OCI-LY7 (cell line): ENCODE results near the gene MAPK14. TPM values are rescaled to one million over a fixed set of nuclear protein-coding genes. Genes with fewer than 3 reads are reported as not detected.
"Not testable (repeated sequence)": the region's sequence is repeated elsewhere in the genome, so short reads cannot be mapped to it uniquely, and the experiment has no call there.

Source experiments
- BruUV-seq: library from RNA; stranded (reverse); fragments of 400-500 nt; replicated peaks from 2 replicates; lab custom pipeline; 2021; lab: Mats Ljungman, UMichigan
- CTCF ChIA-PET: fragments of 300-600 bp; sonication (Branson Sonifier 250); formaldehyde crosslinking; loops from one replicate; lab custom pipeline; 2022; ENCODE audit warnings: antibody characterized with exemption; ENCODE audit not compliant: unreplicated experiment; lab: Charles Lee
- POLR2A ChIA-PET: fragments of 300-600 bp; sonication (Branson Sonifier 250); formaldehyde crosslinking; loops from one replicate; lab custom pipeline; 2022; ENCODE audit warnings: antibody characterized with exemption; lab: Charles Lee
- DNase-seq: peaks from one replicate; pipeline ENCODE4 v3.0.0-alpha.2; 2015; ENCODE audit warnings: low spot score
- H2AFZ ChIP-seq: fragments of 200-600 bp; sonication (generic), shearing (Covaris generic); 2 replicates; pipeline ENCODE4 v1.6.1; 2014; ENCODE audit warnings: mild to moderate bottlenecking, antibody characterized with exemption, low read length, moderate library complexity
- H3K27ac ChIP-seq: fragments of 200-600 bp; sonication (generic); 2 replicates; pipeline ENCODE4 v1.5.1; 2014; ENCODE audit warnings: mixed run types, low read depth, mild to moderate bottlenecking, moderate library complexity, low read length, inconsistent platforms; ENCODE audit not compliant: poor library complexity, severe bottlenecking
- H3K36me3 ChIP-seq: fragments of 200-600 bp; sonication (generic); 2 replicates; pipeline ENCODE4 v1.6.1; 2014; ENCODE audit warnings: mild to moderate bottlenecking, antibody characterized with exemption, low read length, moderate library complexity, mixed read lengths; ENCODE audit not compliant: insufficient read depth
- H3K4me1 ChIP-seq: fragments of 200-600 bp; sonication (generic); 2 replicates; pipeline ENCODE4 v1.5.1; 2014; ENCODE audit warnings: mild to moderate bottlenecking, low read length; ENCODE audit not compliant: insufficient read depth, poor library complexity, severe bottlenecking
- H3K4me2 ChIP-seq: fragments of 200-600 bp; sonication (generic); 2 replicates; pipeline ENCODE4 v1.6.1; 2014; ENCODE audit warnings: mild to moderate bottlenecking, low read length
- H3K4me3 ChIP-seq: fragments of 200-600 bp; sonication (generic); 2 replicates; pipeline ENCODE4 v1.5.1; 2014; ENCODE audit warnings: mild to moderate bottlenecking, low read depth, low read length; ENCODE audit not compliant: poor library complexity, severe bottlenecking
- H3K79me2 ChIP-seq: fragments of 200-600 bp; sonication (generic); 2 replicates; pipeline ENCODE4 v1.6.1; 2016; ENCODE audit warnings: low read depth, mild to moderate bottlenecking, low read length, moderate library complexity, mixed read lengths; ENCODE audit not compliant: insufficient read depth
- H3K9me2 ChIP-seq: fragments of 200-600 bp; sonication (generic); 2 replicates; pipeline ENCODE4 v1.6.1; 2016; ENCODE audit warnings: mild to moderate bottlenecking, low read length, mixed read lengths; ENCODE audit not compliant: insufficient read depth
- H3K9me3 ChIP-seq: fragments of 200-600 bp; sonication (generic); 2 replicates; pipeline ENCODE4 v1.6.1; 2014; ENCODE audit warnings: mild to moderate bottlenecking, mixed run types, low read length, mixed read lengths
- H4K20me1 ChIP-seq: fragments of 200-600 bp; sonication (generic); 2 replicates; pipeline ENCODE4 v1.6.1; 2014; ENCODE audit warnings: mild to moderate bottlenecking, antibody characterized with exemption, low read length, moderate library complexity, mixed read lengths; ENCODE audit not compliant: insufficient read depth
- EZH2phosphoT487 ChIP-seq: fragments of 200-600 bp; sonication (generic); IDR thresholded peaks from 2 replicates; pipeline ENCODE4 v1.6.1; 2018; ENCODE audit warnings: low read depth, borderline replicate concordance, mild to moderate bottlenecking, mixed run types, antibody characterized with exemption, low read length, moderate library complexity, mixed read lengths
- intact Hi-C: fragments of 100-400 bp; cut with micrococcal nuclease; formaldehyde crosslinking; loops from one replicate; pipeline ENCODE4 v1.10.0; 2022; ENCODE audit not compliant: unreplicated experiment
- total RNA-seq, 2 experiments: library from RNA; depleted of rRNA in 1 of 2; stranded (reverse); fragments of >200 nt in 1 of 2; shearing (Covaris generic) in 1 of 2; gene quantifications; 2 replicates each; pipeline ENCODE4 v1.2.3, GENCODE V29; 2014 to 2022
- TF ChIP-seq, protein P1 (sequence below): fragments of 200-600 bp; sonication (generic); conservative IDR thresholded peaks from 2 replicates; pipeline ENCODE4 v1.5.1; 2014; ENCODE audit warnings: mild to moderate bottlenecking, antibody characterized with exemption, low read length, moderate library complexity, mixed read lengths

Gene MAPK14
- total RNA-seq, 2 experiments from 2014 or later, result 38.7 to 43.1 TPM

DNA sequence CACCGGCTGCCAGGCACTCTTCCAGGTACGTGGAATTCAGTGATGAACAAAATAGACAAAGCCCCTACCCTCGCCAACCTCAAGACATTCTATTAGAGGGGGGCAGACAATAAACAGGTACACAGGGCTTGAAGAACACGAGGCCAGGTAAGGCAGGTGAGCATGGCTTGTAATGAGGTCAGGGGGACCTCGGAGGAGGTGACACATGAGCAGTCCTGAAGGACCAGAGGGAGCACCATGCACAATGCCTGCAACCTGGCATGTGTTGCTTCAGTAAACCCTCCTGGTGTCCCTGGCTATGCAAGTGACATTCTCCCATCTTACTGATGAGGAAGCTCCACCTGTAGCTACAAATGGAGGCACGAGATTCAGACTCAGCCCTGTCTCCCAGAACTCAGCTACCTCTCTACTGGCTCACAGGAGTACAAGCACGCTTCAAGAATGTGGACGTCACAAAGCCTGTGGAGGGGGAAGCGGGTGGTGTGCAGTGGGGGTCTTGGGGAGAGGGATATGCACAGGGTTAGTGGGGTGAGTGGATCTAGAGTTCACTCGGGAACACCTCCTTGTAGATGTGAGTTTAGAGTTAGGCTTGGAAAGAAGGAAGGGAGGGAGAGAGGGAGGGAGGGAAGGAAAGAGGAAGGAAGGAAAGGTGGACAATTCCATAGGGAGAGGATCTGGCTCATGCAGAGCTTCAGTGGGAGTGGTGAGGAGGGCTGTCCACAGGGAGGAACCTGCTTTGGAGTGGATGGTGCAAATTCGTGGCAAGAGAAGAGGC, 95.1 kb downstream of the MAPK14 start:
- H3K27ac ChIP-seq, result no peak overlapping the region
- H3K4me3 ChIP-seq, result no peak overlapping the region
- no peaks in the 10 kb centered on the region for H4K20me1 ChIP-seq
- no peaks in the 10 kb centered on the region for H3K79me2 ChIP-seq
- no peaks in the 10 kb centered on the region for H3K36me3 ChIP-seq
- POLR2A ChIA-PET, result no interaction called here
- CTCF ChIA-PET, result no interaction called here
- intact Hi-C loops, result loop anchor here (2.0 to 5.0 kb wide), 2 partner anchors 180 to 238 kb away; no protein-coding TSS in a partner anchor
- no peak for DNase-seq
- H2AFZ ChIP-seq, result no peak overlapping the region
- H3K9me3 ChIP-seq, result no peaks in the 10 kb centered on the region
- H3K9me2 ChIP-seq, result no peaks in the 10 kb centered on the region
- BruUV-seq, result no TSS peak
- TF ChIP-seq, protein P1, sequence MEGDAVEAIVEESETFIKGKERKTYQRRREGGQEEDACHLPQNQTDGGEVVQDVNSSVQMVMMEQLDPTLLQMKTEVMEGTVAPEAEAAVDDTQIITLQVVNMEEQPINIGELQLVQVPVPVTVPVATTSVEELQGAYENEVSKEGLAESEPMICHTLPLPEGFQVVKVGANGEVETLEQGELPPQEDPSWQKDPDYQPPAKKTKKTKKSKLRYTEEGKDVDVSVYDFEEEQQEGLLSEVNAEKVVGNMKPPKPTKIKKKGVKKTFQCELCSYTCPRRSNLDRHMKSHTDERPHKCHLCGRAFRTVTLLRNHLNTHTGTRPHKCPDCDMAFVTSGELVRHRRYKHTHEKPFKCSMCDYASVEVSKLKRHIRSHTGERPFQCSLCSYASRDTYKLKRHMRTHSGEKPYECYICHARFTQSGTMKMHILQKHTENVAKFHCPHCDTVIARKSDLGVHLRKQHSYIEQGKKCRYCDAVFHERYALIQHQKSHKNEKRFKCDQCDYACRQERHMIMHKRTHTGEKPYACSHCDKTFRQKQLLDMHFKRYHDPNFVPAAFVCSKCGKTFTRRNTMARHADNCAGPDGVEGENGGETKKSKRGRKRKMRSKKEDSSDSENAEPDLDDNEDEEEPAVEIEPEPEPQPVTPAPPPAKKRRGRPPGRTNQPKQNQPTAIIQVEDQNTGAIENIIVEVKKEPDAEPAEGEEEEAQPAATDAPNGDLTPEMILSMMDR, result no peak
- no peak for TF ChIP-seq EZH2phosphoT487
- H3K4me1 ChIP-seq, result peaks cover 33% of the 10 kb centered on the region
- no peak overlapping the region for H3K4me2 ChIP-seq

DNA sequence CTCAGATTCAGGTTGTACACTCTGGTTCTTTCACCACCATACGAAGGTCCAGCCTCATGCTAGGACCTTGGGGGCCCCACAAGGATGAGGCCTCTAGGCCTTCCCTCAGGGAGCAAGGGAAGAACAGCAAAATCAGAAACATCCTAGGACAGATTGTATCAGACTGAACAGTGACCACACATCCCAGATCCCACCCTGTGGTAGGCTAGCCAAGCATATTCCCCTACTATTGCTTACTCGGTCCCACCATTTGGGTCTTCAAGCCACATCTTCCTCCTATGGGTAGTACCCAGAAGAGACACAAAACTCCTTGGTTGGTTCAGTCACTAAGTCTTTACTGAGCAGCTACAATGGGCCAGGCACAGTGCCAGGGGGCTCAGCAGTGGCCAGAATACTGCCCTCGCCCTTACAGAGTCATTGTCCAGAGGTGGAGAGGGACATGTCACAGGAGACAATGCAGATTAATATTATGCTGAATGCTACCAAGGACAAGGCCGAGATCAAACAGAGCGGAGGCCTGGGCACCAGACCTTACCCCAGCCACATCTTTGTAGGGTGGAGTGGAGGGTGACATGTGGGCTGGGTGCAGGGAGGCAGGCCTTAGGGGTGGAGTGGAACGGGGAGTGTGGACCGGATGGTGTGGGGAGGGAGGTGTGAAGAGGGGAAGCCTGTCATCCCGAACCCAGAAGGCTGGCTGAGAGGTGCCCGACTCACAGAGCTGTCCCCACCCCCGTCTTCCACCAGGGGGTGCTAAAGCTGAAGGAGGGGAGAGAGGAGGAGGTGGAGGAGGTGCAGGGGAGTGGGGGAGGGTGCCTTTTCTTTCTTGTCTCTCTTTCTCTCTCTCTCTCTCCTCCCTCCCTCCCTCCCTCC, 95.9 kb downstream of the MAPK14 start:
- peaks cover 33% of the 10 kb centered on the region for H3K4me1 ChIP-seq
- no TSS peak for BruUV-seq
- no peak for TF ChIP-seq EZH2phosphoT487
- TF ChIP-seq, protein P1, result peak; percentile 73
- intact Hi-C loops, result loop anchor here (2.0 to 5.0 kb wide), 2 partner anchors 179 to 237 kb away; no protein-coding TSS in a partner anchor
- no peaks in the 10 kb centered on the region for H4K20me1 ChIP-seq
- H3K4me2 ChIP-seq, result no peak overlapping the region
- H3K9me3 ChIP-seq, result no peaks in the 10 kb centered on the region
- DNase-seq, result peak; percentile 82
- CTCF ChIA-PET, result interaction anchor here (0.6 kb wide), 1 partner anchor 1733 kb away, joined by 23 read pairs; no protein-coding TSS in a partner anchor
- H3K4me3 ChIP-seq, result no peak overlapping the region
- H2AFZ ChIP-seq, result no peak overlapping the region
- POLR2A ChIA-PET, result interaction anchor here (0.6 to 0.7 kb wide), 3 partner anchors 11 to 222 kb away, joined by 3 to 5 read pairs (median 4); no protein-coding TSS in a partner anchor
- H3K9me2 ChIP-seq, result no peaks in the 10 kb centered on the region
- no peaks in the 10 kb centered on the region for H3K36me3 ChIP-seq
- no peak overlapping the region for H3K27ac ChIP-seq
- H3K79me2 ChIP-seq, result no peaks in the 10 kb centered on the region

DNA sequence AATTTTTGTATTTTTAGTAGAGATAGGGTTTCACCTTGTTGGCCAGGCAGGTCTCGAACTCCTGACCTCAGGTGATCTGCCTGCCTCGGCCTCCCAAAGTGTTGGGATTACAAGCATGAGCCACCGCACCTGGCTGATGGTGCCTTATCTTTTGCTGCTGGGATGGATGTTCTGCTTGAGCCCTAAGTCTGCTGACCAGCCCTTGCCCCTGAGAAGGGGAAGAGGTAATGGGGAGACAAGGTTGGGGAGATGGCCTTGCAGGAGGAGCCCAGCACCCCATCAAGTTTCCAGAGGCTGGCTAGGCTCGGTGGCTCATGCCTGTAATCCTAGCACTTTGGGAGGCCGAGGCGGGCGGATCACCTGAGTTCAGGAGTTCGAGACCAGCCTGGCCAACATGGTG, 96.7 kb downstream of the MAPK14 start:
- H3K4me1 ChIP-seq, result peaks cover 33% of the 10 kb centered on the region
- DNase-seq, H3K79me2 ChIP-seq, H4K20me1 ChIP-seq, H3K4me3 ChIP-seq, CTCF ChIA-PET, H3K4me2 ChIP-seq, H3K27ac ChIP-seq, H2AFZ ChIP-seq, H3K9me3 ChIP-seq, H3K9me2 ChIP-seq, H3K36me3 ChIP-seq, BruUV-seq: not testable (repeated sequence)
- POLR2A ChIA-PET, result interaction anchor here (0.7 kb wide), 1 partner anchor 35 kb away, joined by 3 read pairs; no protein-coding TSS in a partner anchor
- intact Hi-C loops, result loop anchor here (5.0 kb wide), 1 partner anchor 178 kb away; no protein-coding TSS in a partner anchor
